Fibroblast of lung (primary cell): ENCODE measurements around the gene RAP1GAP2.

ENCODE experiments used
- CTCF ChIP-seq, 2 donors: IDR thresholded peaks in 1 of 2; conservative IDR thresholded peaks in 1 of 2; 1 replicate in 1 of 2; 2 replicates in 1 of 2; pipeline ENCODE4 v1.5.1; 2011 to 2012; ENCODE audit warnings: low read length in 2 of 2, control low read depth in 1 of 2, inconsistent platforms in 1 of 2, low read depth in 1 of 2, mild to moderate bottlenecking in 1 of 2
- EZH2 ChIP-seq: IDR thresholded peaks from 2 replicates; pipeline ENCODE4 v1.5.1; 2012; ENCODE audit warnings: low read length, control low read depth, mild to moderate bottlenecking; ENCODE audit errors: missing control alignments

- TF ChIP-seq CTCF (conservative IDR thresholded peaks at IDR 0.05 in 1 of 2, IDR thresholded peaks at IDR 0.05 in 1 of 2; ENCODE audit: low read depth in 1 of 2, low read length in 2 of 2) (no peak), EZH2 (no peak)
Observed at GRCh38 chr17:2949469-2950044, 153.3 kb downstream of the RAP1GAP2 start.
